Measurements from ENCODE around the gene YES1.

GRCh38 chr18:678482-679182 lies 133.4 kb downstream of the YES1 start:
- TF ChIP-seq, protein P1, sequence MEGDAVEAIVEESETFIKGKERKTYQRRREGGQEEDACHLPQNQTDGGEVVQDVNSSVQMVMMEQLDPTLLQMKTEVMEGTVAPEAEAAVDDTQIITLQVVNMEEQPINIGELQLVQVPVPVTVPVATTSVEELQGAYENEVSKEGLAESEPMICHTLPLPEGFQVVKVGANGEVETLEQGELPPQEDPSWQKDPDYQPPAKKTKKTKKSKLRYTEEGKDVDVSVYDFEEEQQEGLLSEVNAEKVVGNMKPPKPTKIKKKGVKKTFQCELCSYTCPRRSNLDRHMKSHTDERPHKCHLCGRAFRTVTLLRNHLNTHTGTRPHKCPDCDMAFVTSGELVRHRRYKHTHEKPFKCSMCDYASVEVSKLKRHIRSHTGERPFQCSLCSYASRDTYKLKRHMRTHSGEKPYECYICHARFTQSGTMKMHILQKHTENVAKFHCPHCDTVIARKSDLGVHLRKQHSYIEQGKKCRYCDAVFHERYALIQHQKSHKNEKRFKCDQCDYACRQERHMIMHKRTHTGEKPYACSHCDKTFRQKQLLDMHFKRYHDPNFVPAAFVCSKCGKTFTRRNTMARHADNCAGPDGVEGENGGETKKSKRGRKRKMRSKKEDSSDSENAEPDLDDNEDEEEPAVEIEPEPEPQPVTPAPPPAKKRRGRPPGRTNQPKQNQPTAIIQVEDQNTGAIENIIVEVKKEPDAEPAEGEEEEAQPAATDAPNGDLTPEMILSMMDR (IDR thresholded peaks at IDR 0.05) = no peak
- TF ChIP-seq POLR2A (IDR thresholded peaks at IDR 0.05) = no peak
- TF ChIP-seq EP300 (IDR thresholded peaks at IDR 0.05) = no peak
- no peak for TF ChIP-seq POLR2AphosphoS5 (IDR thresholded peaks at IDR 0.05)
